Transverse colon (tissue), 4 donors: ENCODE results near the gene RESP18.

Experiments
- POLR2A ChIP-seq: fragments of 450-650 bp; IDR thresholded peaks from one replicate; pipeline ENCODE4 v1.6.1; 2016; ENCODE audit warnings: antibody characterized with exemption, mild to moderate bottlenecking, moderate library complexity
- POLR2AphosphoS5 ChIP-seq, 3 donors: sonication (generic); formaldehyde crosslinking; IDR thresholded peaks; one replicate each; pipeline ENCODE4 v1.6.1; 2016; ENCODE audit warnings: antibody characterized with exemption in 3 of 3
- TF ChIP-seq, protein P1 (sequence below), 5 experiments: fragments of 200-600 bp in 3 of 5; fragments of 450-650 bp in 2 of 5; sonication (generic) in 3 of 5; IDR thresholded peaks; 1 replicate in 2 of 5; 2 replicates in 3 of 5; pipeline ENCODE4 v1.5.1; 2016 to 2017; ENCODE audit warnings: antibody characterized with exemption in 5 of 5, inconsistent platforms in 3 of 5, mild to moderate bottlenecking in 2 of 5, moderate library complexity in 1 of 5

GRCh38 chr2:219302412-219302968, 30.1 kb downstream of the RESP18 start:
- TF ChIP-seq POLR2AphosphoS5 (IDR thresholded peaks at IDR 0.05) (no peak), POLR2A (no peak)
- TF ChIP-seq, protein P1, sequence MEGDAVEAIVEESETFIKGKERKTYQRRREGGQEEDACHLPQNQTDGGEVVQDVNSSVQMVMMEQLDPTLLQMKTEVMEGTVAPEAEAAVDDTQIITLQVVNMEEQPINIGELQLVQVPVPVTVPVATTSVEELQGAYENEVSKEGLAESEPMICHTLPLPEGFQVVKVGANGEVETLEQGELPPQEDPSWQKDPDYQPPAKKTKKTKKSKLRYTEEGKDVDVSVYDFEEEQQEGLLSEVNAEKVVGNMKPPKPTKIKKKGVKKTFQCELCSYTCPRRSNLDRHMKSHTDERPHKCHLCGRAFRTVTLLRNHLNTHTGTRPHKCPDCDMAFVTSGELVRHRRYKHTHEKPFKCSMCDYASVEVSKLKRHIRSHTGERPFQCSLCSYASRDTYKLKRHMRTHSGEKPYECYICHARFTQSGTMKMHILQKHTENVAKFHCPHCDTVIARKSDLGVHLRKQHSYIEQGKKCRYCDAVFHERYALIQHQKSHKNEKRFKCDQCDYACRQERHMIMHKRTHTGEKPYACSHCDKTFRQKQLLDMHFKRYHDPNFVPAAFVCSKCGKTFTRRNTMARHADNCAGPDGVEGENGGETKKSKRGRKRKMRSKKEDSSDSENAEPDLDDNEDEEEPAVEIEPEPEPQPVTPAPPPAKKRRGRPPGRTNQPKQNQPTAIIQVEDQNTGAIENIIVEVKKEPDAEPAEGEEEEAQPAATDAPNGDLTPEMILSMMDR (IDR thresholded peaks at IDR 0.05): no peak
